GM21528 (cell line): ENCODE data around the gene POLR1E.
A peak's percentile ranks its signal among the peaks of the same experiment; 100 is the strongest.

Experiments used
- ATAC-seq: cut with Tn5 transposase; IDR thresholded peaks from one replicate; pipeline ENCODE4 v1.9.1; 2021; ENCODE audit warnings: mild to moderate bottlenecking, moderate library complexity; ENCODE audit not compliant: unreplicated experiment, low FRiP score

The POLR1E gene, protein sequence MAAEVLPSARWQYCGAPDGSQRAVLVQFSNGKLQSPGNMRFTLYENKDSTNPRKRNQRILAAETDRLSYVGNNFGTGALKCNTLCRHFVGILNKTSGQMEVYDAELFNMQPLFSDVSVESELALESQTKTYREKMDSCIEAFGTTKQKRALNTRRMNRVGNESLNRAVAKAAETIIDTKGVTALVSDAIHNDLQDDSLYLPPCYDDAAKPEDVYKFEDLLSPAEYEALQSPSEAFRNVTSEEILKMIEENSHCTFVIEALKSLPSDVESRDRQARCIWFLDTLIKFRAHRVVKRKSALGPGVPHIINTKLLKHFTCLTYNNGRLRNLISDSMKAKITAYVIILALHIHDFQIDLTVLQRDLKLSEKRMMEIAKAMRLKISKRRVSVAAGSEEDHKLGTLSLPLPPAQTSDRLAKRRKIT

GRCh38 chr9:37485389-37486255 lies at the start of gene POLR1E:
Gene POLR1E (plus strand): TSS chr9:37485948. CDS start chr9:37486048, 100 bp downstream.
- peak; percentile 95 for ATAC-seq

GRCh38 chr9:37436540-37436939 lies 49.2 kb upstream of the POLR1E start:
- no peak for ATAC-seq

DNA sequence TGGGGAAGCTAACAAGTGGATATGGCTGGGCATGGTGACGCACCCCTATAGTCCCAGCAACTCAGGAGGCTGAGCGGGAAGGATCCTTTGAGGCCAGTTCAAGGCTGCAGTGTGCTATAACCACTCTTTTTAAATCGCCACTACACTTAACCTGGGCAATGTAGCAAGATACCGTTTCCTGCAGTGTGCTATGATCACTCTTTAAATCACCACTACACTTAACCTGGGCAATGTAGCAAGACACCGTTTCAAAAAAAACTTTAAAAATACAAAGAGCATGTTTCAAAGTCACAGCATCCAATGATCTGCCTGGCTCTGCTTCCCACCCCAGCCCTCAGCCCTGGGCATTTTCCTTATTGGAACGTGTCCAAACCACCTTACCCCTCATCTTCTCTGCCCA lies 48.7 kb upstream of the POLR1E start:
- ATAC-seq: no peak

DNA sequence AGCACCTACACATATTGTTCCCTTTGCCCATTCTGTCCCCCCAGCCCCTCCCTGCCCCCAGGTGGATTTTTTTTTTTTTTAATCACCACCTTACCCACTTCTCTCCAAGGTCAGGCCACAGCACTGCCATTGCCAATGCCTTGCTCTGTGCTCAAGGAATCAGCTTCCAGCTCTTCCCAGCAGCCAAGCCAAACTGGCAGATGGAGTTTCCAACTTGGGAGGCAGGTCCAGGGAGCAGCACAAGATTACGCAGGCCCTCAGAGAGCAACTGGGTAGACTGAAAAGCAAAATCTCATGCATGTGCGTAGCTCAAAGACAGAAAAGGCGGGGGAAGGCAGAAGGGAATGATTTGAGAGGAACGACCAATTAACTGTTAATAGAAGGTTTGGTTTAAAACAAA lies 48.1 kb upstream of the POLR1E start:
- no peak for ATAC-seq

DNA sequence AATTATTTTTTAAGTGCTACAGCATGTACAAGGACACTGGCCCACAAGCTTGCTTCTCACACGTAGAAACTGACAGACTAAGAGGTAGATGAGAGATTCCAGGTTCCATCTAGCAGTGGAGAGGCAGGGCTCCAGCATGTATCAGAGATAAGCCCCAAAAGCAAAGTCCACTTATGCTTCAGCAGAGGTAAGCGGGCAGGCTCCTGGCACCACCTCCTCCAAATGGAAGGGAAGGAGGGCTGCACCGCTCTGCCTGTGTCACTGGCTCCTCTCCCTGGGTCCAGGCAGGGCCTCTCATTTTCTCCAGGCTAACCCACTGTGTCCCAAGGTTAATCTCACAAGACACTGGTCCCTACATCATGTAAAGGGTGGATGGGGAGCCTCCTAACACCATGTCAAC lies 47.4 kb upstream of the POLR1E start:
- no peak for ATAC-seq

GRCh38 chr9:37441776-37442370 lies 43.9 kb upstream of the POLR1E start:
- ATAC-seq: no peak

DNA sequence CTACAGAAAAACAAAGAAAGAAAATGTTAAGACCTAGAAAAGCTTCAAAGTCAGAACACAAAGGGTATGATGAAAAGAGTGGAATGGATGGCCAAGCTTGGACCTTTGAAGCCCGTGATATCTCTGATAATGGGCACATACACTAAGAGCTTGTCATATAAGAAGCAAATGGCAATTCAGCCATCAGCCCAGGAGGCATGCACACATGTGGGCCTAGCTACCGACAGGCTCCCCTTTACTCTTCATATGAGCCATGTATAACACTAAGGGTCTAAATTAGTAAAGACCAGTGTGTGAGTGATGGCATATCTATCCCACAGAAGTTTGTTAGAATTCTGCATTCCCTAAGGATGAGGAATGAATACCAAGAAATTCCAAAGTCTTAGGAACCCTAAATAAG lies 43.2 kb upstream of the POLR1E start:
- no peak for ATAC-seq

- ATAC-seq: no peak
Measured at GRCh38 chr9:37443566-37443965, 42.2 kb upstream of the POLR1E start.

GRCh38 chr9:37444890-37445289 lies 40.9 kb upstream of the POLR1E start:
- ATAC-seq: no peak

DNA sequence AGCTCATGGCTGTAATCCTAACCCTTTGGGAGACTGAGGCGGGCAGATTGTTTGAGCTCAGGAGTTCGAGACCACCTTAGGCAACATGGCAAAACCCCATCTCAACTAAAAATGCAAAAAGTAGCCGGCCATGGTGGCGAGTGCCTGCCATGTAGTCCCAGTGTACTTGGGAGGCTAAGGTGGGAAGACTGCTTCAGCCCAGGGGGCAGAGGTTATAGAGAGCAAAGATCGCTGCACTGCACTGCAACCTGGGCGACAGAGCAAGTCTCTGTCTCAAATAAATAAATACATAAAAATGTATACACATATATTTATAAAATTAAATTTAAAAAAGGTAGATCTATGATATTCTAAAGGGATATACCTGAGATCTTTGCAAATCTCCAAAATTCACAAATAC lies 39.9 kb upstream of the POLR1E start:
- ATAC-seq: no peak

GRCh38 chr9:37446401-37446800 lies 39.3 kb upstream of the POLR1E start:
- ATAC-seq: no peak

- no peak for ATAC-seq
Measured at GRCh38 chr9:37447111-37447510, 38.6 kb upstream of the POLR1E start.

GRCh38 chr9:37449862-37450632 lies 35.7 kb upstream of the POLR1E start:
- ATAC-seq: no peak

DNA sequence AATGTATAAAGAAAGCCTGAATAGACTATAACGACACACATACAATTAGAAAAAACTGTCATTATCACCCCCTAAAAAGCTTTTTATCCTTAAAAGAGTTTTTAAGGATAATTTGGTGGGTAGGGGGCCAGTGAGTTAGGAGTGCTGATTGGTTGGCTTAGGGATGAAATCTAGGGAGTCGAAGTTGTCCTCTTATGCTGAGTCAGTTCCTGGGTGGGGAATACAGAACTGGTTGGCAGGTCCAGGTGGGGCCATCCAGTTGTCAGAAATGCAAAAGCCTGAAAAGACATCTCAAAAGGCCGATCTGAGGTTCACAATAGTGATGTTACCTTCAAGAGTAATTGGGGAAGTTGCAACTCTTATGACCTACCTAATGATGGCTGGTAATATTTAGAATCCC lies 34.1 kb upstream of the POLR1E start:
- ATAC-seq: no peak

- no peak for ATAC-seq
Measured at GRCh38 chr9:37452611-37453010, 33.1 kb upstream of the POLR1E start.

GRCh38 chr9:37453827-37454226 lies 31.9 kb upstream of the POLR1E start:
- no peak for ATAC-seq

DNA sequence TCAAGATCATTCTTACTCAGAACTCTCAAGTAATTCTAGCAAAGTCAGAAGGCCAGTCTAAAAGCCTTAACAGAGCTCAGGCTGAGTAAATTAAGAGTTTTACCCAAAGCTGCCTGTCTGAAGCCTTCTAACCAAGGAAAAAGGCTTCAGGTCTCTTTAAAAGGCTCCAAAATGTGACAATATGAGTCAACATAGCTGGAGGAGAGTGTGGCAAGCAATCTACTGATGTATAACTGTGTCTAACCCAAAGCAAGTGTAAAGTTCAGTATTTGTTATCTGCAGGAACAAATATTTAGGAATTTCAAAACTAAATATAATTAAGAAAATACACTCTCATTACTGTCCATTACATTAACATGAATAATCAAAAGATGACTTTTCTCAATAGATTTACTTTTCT lies 31.5 kb upstream of the POLR1E start:
- no peak for ATAC-seq

- ATAC-seq: no peak
Measured at GRCh38 chr9:37455884-37456647, 29.7 kb upstream of the POLR1E start.

- ATAC-seq: no peak
Measured at GRCh38 chr9:37456817-37457216, 28.9 kb upstream of the POLR1E start.

GRCh38 chr9:37464006-37464405 lies 21.7 kb upstream of the POLR1E start:
- ATAC-seq: no peak
